Thoracic aorta (tissue), 2 donors: ENCODE data around the gene PRPS1. TPM values are rescaled to one million over a fixed set of nuclear protein-coding genes. Genes with fewer than 3 reads are reported as not detected.

Experiments
- ATAC-seq: fragments of 150-250 bp; one replicate; pipeline ENCODE4 v1.8.0; 2017; ENCODE audit warnings: low read depth; ENCODE audit not compliant: insufficient number of reproducible peaks, low FRiP score
- DNase-seq: peaks from one replicate; pipeline ENCODE4 v3.0.0-alpha.2; 2020; ENCODE audit warnings: low spot score
- H3K27ac ChIP-seq, 2 donors: fragments of 200-600 bp; sonication (generic); 1 replicate in 1 of 2; 2 replicates in 1 of 2; pipeline ENCODE4 v1.5.1; 2016; ENCODE audit warnings: mild to moderate bottlenecking in 2 of 2, moderate library complexity in 2 of 2
- H3K27me3 ChIP-seq: fragments of 200-600 bp; sonication (generic); replicated peaks from 2 replicates; pipeline ENCODE4 v1.6.0; 2016; ENCODE audit warnings: mild to moderate bottlenecking; ENCODE audit not compliant: insufficient read depth
- H3K36me3 ChIP-seq: fragments of 200-600 bp; sonication (generic); one replicate; pipeline ENCODE4 v1.5.1; 2016
- H3K4me1 ChIP-seq, 2 donors: fragments of 200-600 bp; sonication (generic); 1 replicate in 1 of 2; 2 replicates in 1 of 2; pipeline versions ENCODE4 v1.5.1 to v1.6.0; 2016; ENCODE audit warnings: low read depth in 2 of 2, mild to moderate bottlenecking in 1 of 2; ENCODE audit not compliant: control insufficient read depth in 1 of 2
- H3K4me3 ChIP-seq: fragments of 200-600 bp; sonication (generic); 2 replicates; pipeline ENCODE4 v1.5.1; 2016; ENCODE audit warnings: mild to moderate bottlenecking
- H3K9me3 ChIP-seq: fragments of 200-600 bp; sonication (generic); 2 replicates; pipeline ENCODE4 v1.5.1; 2016
- total RNA-seq, 2 donors: library from RNA; depleted of rRNA; stranded (reverse); fragments of >200 nt; gene quantifications; one replicate each; pipeline versions ENCODE4 v1.1.0 to v1.2.3, GENCODE V29; 2016
- TF ChIP-seq, protein P1 (sequence below): fragments of 200-600 bp; sonication (generic); IDR thresholded peaks from one replicate; pipeline ENCODE4 v1.5.1; 2019; ENCODE audit warnings: antibody characterized with exemption

PRPS1 gene
- total RNA-seq, 2 donors from 2014 or later: 31.7 to 34.0 TPM

DNA sequence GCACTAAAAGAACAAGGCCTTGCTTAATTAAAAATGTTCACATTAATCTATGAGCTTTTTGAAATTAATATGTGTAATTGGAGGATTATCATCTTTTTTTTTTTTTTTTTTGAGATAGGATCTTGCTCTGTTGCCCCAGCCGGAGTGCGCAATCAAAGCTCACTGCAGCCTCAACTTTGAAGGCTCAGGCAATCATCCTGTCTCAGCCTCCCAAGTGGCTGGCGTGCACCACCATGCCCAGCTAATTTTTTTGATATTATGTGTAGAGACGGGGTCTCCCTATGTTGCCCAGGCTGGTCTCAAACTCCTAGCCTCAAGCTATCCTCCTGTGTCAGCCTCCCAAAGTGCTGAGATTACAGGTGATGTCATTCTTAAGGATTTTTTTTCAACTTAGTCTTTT, 20.0 kb downstream of the PRPS1 start:
- ATAC-seq: no peak
- H3K27me3 ChIP-seq: no peaks in the 10 kb centered on the region
- no peak overlapping the region for H3K4me3 ChIP-seq
- TF ChIP-seq, protein P1, sequence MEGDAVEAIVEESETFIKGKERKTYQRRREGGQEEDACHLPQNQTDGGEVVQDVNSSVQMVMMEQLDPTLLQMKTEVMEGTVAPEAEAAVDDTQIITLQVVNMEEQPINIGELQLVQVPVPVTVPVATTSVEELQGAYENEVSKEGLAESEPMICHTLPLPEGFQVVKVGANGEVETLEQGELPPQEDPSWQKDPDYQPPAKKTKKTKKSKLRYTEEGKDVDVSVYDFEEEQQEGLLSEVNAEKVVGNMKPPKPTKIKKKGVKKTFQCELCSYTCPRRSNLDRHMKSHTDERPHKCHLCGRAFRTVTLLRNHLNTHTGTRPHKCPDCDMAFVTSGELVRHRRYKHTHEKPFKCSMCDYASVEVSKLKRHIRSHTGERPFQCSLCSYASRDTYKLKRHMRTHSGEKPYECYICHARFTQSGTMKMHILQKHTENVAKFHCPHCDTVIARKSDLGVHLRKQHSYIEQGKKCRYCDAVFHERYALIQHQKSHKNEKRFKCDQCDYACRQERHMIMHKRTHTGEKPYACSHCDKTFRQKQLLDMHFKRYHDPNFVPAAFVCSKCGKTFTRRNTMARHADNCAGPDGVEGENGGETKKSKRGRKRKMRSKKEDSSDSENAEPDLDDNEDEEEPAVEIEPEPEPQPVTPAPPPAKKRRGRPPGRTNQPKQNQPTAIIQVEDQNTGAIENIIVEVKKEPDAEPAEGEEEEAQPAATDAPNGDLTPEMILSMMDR: no peak
- no peak for DNase-seq
- H3K4me1 ChIP-seq: no peaks in the 10 kb centered on the region
- peaks cover 4% of the 10 kb centered on the region for H3K36me3 ChIP-seq
- H3K27ac ChIP-seq: no peak overlapping the region
- no peaks in the 10 kb centered on the region for H3K9me3 ChIP-seq

DNA sequence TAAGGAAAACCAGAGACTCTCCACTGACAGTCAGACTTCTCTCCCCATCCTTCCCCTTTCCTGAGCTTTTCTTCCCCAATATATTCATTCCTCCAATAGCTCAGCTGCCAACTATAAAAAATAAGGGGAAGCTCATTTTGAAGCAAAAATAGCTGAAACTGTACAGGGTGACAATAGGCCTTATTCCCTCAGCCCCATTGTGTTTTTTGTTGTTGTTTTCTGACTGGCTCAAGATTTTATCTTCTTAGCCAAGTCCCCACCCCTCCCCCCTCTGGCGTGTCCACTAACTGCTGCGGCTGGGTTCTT, 26.2 kb downstream of the PRPS1 start:
- TF ChIP-seq, protein P1: no peak
- H3K9me3 ChIP-seq: no peaks in the 10 kb centered on the region
- ATAC-seq: no peak
- H3K4me3 ChIP-seq: no peak overlapping the region
- H3K27me3 ChIP-seq: no peaks in the 10 kb centered on the region
- peak overlapping the region in 1 of 2 donors; percentile 71 for H3K27ac ChIP-seq
- no peak for DNase-seq
- H3K36me3 ChIP-seq: peaks cover 4% of the 10 kb centered on the region
- H3K4me1 ChIP-seq: peaks cover 0 to 7% of the 10 kb centered on the region in 2 donors

DNA sequence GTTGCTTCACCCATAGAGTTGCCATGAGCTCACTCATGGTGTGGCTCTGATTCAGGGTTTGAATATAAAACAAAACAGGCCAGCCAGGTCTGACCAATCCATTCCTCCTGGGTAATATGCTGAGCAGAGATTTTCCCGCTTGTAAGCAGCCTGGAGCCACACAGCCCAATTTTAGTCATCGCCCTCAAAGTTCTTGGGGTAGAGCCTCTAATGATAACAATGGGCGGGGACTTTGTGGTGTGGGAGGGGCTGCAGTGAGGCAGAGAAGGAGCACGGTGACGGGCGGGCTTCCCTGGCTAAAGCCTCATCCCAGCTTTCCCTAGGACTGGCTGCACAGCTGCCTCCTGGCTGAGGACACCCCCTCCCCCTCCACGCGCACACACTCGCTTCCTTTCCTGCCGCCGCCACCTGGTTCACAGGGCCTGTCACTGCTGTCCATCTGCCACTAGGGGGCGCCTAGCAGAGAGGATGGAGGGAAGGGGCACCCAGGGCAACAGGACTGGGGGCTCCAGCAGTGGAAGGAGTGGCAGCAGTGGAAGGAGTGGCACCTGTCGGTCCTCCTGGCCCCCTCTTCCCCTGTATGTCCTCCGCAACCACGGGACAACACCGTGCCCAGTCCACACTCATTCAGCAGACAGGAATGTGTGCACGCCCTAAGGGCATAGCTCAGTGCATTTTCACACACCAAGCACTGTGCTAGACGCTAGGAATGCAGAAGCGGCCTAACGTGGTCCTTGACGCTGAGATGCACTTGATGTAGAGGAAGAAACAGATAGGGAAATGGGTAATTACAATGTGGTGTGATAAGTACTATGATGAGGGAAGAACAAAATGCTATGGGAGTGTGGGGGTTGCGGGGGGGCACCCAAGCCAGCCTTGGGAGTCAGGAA, 26.8 kb downstream of the PRPS1 start:
- Histone ChIP-seq H3K4me1 (peaks cover 0 to 7% of the 10 kb centered on the region in 2 donors), H3K9me3 (no peaks in the 10 kb centered on the region), H3K27ac (peak overlapping the region in 1 of 2 donors; percentile 71), H3K4me3 (peak overlapping the region; percentile 50), H3K27me3 (no peaks in the 10 kb centered on the region), H3K36me3 (no peaks in the 10 kb centered on the region)
- DNase-seq: no peak
- TF ChIP-seq, protein P1: peak; percentile 62
- peak; percentile 97 for ATAC-seq

GRCh38 chrX:107656978-107657377, 28.7 kb downstream of the PRPS1 start:
- no peaks in the 10 kb centered on the region for H3K27me3 ChIP-seq
- ATAC-seq (no peak), DNase-seq (no peak)
- TF ChIP-seq, protein P1: no peak
- no peak overlapping the region for H3K4me3 ChIP-seq
- H3K36me3 ChIP-seq: no peaks in the 10 kb centered on the region
- no peak overlapping the region for H3K27ac ChIP-seq
- peaks cover 0 to 7% of the 10 kb centered on the region in 2 donors for H3K4me1 ChIP-seq
- no peaks in the 10 kb centered on the region for H3K9me3 ChIP-seq

- H3K9me3 ChIP-seq: no peaks in the 10 kb centered on the region
- H3K27me3 ChIP-seq: no peaks in the 10 kb centered on the region
- H3K4me3 ChIP-seq: no peak overlapping the region
- TF ChIP-seq, protein P1: no peak
- no peaks in the 10 kb centered on the region for H3K36me3 ChIP-seq
- H3K4me1 ChIP-seq: peaks cover 0 to 7% of the 10 kb centered on the region in 2 donors
- ATAC-seq (no peak), DNase-seq (no peak)
- H3K27ac ChIP-seq: no peak overlapping the region
These were observed 30.4 kb downstream of the PRPS1 start for GRCh38 chrX:107658660-107659059.
